Stomach (tissue), 19 donors: Measurements from ENCODE around the gene DCAF6. TPM values are rescaled to one million over a fixed set of nuclear protein-coding genes. Genes with fewer than 3 reads are reported as not detected.
"Not testable (repeated sequence)": the region's sequence is repeated elsewhere in the genome, so short reads cannot be mapped to it uniquely, and the experiment has no call there.

ENCODE experiments used
- DNase-seq, 2 donors: peaks; one replicate each; pipeline versions ENCODE4 v3.0.0 to v3.0.0-alpha.2; 2013 to 2019
- H3K27ac ChIP-seq, 5 donors: fragments of 200-600 bp in 4 of 5; sonication (generic) in 4 of 5; one replicate each; pipeline ENCODE4 v1.5.1; 2013 to 2019; ENCODE audit warnings: mild to moderate bottlenecking in 1 of 5, moderate library complexity in 1 of 5
- H3K27me3 ChIP-seq, 3 donors: fragments of 200-600 bp; sonication (generic); one replicate each; pipeline ENCODE4 v1.5.1; 2017 to 2019; ENCODE audit warnings: mixed run types in 1 of 3
- H3K36me3 ChIP-seq, 4 donors: fragments of 200-600 bp; sonication (generic); 1 replicate in 3 of 4; 2 replicates in 1 of 4; pipeline ENCODE4 v1.5.1; 2016 to 2019
- H3K4me1 ChIP-seq, 4 donors: fragments of 200-600 bp; sonication (generic); one replicate each; pipeline ENCODE4 v1.5.1; 2016 to 2019
- H3K4me3 ChIP-seq, 4 donors: fragments of 200-600 bp; sonication (generic) in 3 of 4; one replicate each; pipeline ENCODE4 v1.5.1; 2016 to 2019; ENCODE audit warnings: mild to moderate bottlenecking in 1 of 4
- H3K9me3 ChIP-seq, 4 donors: fragments of 200-600 bp; sonication (generic); one replicate each; pipeline ENCODE4 v1.5.1; 2016 to 2019
- EP300 ChIP-seq: sonication (generic); formaldehyde crosslinking; IDR thresholded peaks from one replicate; pipeline ENCODE4 v1.6.1; 2017; ENCODE audit warnings: antibody characterized with exemption
- POLR2A ChIP-seq, 4 donors: fragments of 450-650 bp; IDR thresholded peaks; one replicate each; pipeline ENCODE4 v1.6.1; 2016; ENCODE audit warnings: antibody characterized with exemption in 4 of 4, control low read depth in 2 of 4, mild to moderate bottlenecking in 1 of 4, moderate library complexity in 1 of 4
- POLR2AphosphoS5 ChIP-seq, 3 donors: sonication (generic); formaldehyde crosslinking; IDR thresholded peaks; one replicate each; pipeline ENCODE4 v1.6.1; 2016; ENCODE audit warnings: antibody characterized with exemption in 3 of 3
- WGBS, 5 donors: extraction: QIAGEN DNeasy Blood & Tissue Kit in 3 of 5; methylation state at CpG; one replicate each; pipeline versions ENCODE4 v1.1.5 to v1.1.7; 2013 to 2018; 5-methylcytosine and 5-hydroxymethylcytosine counted together
- intact Hi-C: fragments of 100-400 bp; cut with DNase I; formaldehyde crosslinking; loops from one replicate; pipeline ENCODE4 v1.15.1; 2023; ENCODE audit warnings: low total_unique reads
- long read RNA-seq, 10 donors: transcript quantifications; one replicate each; lab custom pipeline, GENCODE V29; 2026
- polyA plus RNA-seq, 3 donors: library from polyadenylated mRNA; stranded (reverse); fragments of 200-250 nt; gene quantifications; one replicate each; pipeline ENCODE4 v1.2.3, GENCODE V29; 2013
- total RNA-seq, 5 donors: library from RNA; depleted of rRNA; stranded (reverse); fragments of >200 nt; gene quantifications; one replicate each; pipeline versions ENCODE4 v1.1.0 to v1.2.3, GENCODE V29; 2014 to 2016
- TF ChIP-seq, protein P1 (sequence below), 7 experiments: fragments of 450-650 bp in 4 of 7; fragments of 200-600 bp in 3 of 7; sonication (generic) in 3 of 7; IDR thresholded peaks; one replicate each; pipeline ENCODE4 v1.5.1; 2016 to 2019; ENCODE audit warnings: antibody characterized with exemption in 7 of 7, control low read depth in 2 of 7, mild to moderate bottlenecking in 1 of 7
- donor health status: healthy with polysubstance abuse.
- donor health status: Bipolar disorder and iron deficiency.
- donor health status: healthy.

DCAF6 gene
- total RNA-seq (100 to 1,000 TPM in 3 of 5 donors, 10 to 100 TPM in 2; 57.8 to 124 (median 112) TPM), polyA plus RNA-seq (10 to 100 TPM; 39.3 to 51.9 (median 51.9) TPM)
- long read RNA-seq, donor 1, partial matches to known transcripts, result 103 of 104 reads
- long read RNA-seq, donor 1, other reads (novel, unspliced or antisense), result 0 of 104 reads
- long read RNA-seq, donor 2, partial matches to known transcripts, result 0 of 2 reads
- long read RNA-seq, donor 2, other reads (novel, unspliced or antisense), result 0 of 2 reads
- long read RNA-seq, donor 3, partial matches to known transcripts, result 5 of 8 reads
- long read RNA-seq, donor 3, other reads (novel, unspliced or antisense), result 0 of 8 reads
- long read RNA-seq, donor 4, result 0 reads
- long read RNA-seq, donor 5, partial matches to known transcripts, result 6 of 6 reads
- long read RNA-seq, donor 5, other reads (novel, unspliced or antisense), result 0 of 6 reads
- long read RNA-seq, donor 6, result 0 reads
- long read RNA-seq, donor 7, partial matches to known transcripts, result 10 of 13 reads
- long read RNA-seq, donor 7, other reads (novel, unspliced or antisense), result 0 of 13 reads
- long read RNA-seq, donor 8, partial matches to known transcripts, result 0 of 1 reads
- long read RNA-seq, donor 8, other reads (novel, unspliced or antisense), result 0 of 1 reads
- long read RNA-seq, donor 9, partial matches to known transcripts, result 0 of 4 reads
- long read RNA-seq, donor 9, other reads (novel, unspliced or antisense), result 0 of 4 reads
- long read RNA-seq, donor 10, result 0 reads

- H3K4me1 ChIP-seq, result peaks cover 4 to 68% (median 33%) of the 10 kb centered on the region in 4 donors
- peak; percentile 97 to 100 for DNase-seq
- 0 to 1% (median 0%) methylated on average over 35 to 58 of the region's 58 CpGs for WGBS, 5 donors
- peak within 1 kb of the TSS; percentile 93 to 99 (median 98) for H3K27ac ChIP-seq
- H3K36me3 ChIP-seq, result no peaks in the 10 kb centered on the region
- H3K9me3 ChIP-seq, result no peaks in the 10 kb centered on the region
- intact Hi-C loops, result no loop called here
- no peaks in the 10 kb centered on the region for H3K27me3 ChIP-seq
- peak within 1 kb of the TSS; percentile 83 to 97 (median 94) for H3K4me3 ChIP-seq
- TF ChIP-seq, protein P1, sequence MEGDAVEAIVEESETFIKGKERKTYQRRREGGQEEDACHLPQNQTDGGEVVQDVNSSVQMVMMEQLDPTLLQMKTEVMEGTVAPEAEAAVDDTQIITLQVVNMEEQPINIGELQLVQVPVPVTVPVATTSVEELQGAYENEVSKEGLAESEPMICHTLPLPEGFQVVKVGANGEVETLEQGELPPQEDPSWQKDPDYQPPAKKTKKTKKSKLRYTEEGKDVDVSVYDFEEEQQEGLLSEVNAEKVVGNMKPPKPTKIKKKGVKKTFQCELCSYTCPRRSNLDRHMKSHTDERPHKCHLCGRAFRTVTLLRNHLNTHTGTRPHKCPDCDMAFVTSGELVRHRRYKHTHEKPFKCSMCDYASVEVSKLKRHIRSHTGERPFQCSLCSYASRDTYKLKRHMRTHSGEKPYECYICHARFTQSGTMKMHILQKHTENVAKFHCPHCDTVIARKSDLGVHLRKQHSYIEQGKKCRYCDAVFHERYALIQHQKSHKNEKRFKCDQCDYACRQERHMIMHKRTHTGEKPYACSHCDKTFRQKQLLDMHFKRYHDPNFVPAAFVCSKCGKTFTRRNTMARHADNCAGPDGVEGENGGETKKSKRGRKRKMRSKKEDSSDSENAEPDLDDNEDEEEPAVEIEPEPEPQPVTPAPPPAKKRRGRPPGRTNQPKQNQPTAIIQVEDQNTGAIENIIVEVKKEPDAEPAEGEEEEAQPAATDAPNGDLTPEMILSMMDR (IDR thresholded peaks at IDR 0.05), result no peak
- peak in 2 of 4 donors; percentile 37 to 84 for TF ChIP-seq POLR2A (IDR thresholded peaks at IDR 0.05)
- peak; percentile 85 to 94 (median 93) for TF ChIP-seq POLR2AphosphoS5 (IDR thresholded peaks at IDR 0.05)
Measured at GRCh38 chr1:167936068-167936929, at the start of gene DCAF6. DCAF6 (plus strand) TSS chr1:167936683; CDS start chr1:167936912, 229 bp downstream.

- H3K36me3 ChIP-seq, intact Hi-C loops, H3K27me3 ChIP-seq, H3K27ac ChIP-seq, DNase-seq, H3K9me3 ChIP-seq, H3K4me3 ChIP-seq, H3K4me1 ChIP-seq: not testable (repeated sequence)
- WGBS, 5 donors, result 88 to 100% (median 90%) methylated on average over 2 of the region's 2 CpGs
Measured at GRCh38 chr1:167887187-167887586, 49.3 kb upstream of the DCAF6 start.

DNA sequence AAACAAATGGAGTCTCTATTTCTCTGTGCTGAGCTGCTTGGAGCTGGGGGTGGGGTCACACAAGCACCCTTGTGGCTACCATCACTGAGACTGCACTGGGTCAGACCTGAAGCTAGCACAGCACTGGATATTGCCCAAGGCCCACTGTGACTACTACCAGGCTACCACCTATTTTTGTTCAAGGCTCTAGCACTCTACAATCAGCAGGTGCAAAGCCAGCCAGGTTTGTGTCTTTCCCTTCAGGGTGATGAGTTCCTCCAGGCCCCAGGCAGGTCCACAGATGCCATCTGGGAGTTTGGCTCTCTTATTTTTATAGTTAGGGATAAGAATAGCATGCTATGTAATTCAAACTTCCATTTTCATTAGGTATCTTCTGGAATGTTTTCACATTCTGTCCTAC lies 46.1 kb upstream of the DCAF6 start:
- intact Hi-C loops, result no loop called here
- Histone ChIP-seq H3K4me3 (no peak overlapping the region), H3K4me1 (no peaks in the 10 kb centered on the region), H3K27ac (no peak overlapping the region), H3K9me3 (no peaks in the 10 kb centered on the region), H3K36me3 (no peaks in the 10 kb centered on the region), H3K27me3 (no peaks in the 10 kb centered on the region)
- TF ChIP-seq EP300, result no peak
- TF ChIP-seq, protein P1 (IDR thresholded peaks at IDR 0.05), result no peak
- TF ChIP-seq POLR2AphosphoS5 (IDR thresholded peaks at IDR 0.05), result no peak
- TF ChIP-seq POLR2A (IDR thresholded peaks at IDR 0.05), result no peak
- no peak for DNase-seq

GRCh38 chr1:167893798-167894197 lies 42.7 kb upstream of the DCAF6 start:
- Histone ChIP-seq H3K36me3 (no peaks in the 10 kb centered on the region), H3K27me3 (no peaks in the 10 kb centered on the region), H3K4me1 (peaks cover 0 to 4% (median 1%) of the 10 kb centered on the region in 4 donors), H3K4me3 (no peak overlapping the region), H3K9me3 (no peaks in the 10 kb centered on the region), H3K27ac (no peak overlapping the region)
- WGBS, 5 donors, result 78 to 91% (median 86%) methylated on average over 2 of the region's 2 CpGs
- intact Hi-C loops, result no loop called here
- TF ChIP-seq, protein P1 (IDR thresholded peaks at IDR 0.05), result no peak
- TF ChIP-seq EP300 (no peak), POLR2AphosphoS5 (IDR thresholded peaks at IDR 0.05) (no peak), POLR2A (IDR thresholded peaks at IDR 0.05) (no peak)
- DNase-seq, result no peak
